ENCODE data around the gene ZSCAN2.

ZSCAN2 gene

DNA sequence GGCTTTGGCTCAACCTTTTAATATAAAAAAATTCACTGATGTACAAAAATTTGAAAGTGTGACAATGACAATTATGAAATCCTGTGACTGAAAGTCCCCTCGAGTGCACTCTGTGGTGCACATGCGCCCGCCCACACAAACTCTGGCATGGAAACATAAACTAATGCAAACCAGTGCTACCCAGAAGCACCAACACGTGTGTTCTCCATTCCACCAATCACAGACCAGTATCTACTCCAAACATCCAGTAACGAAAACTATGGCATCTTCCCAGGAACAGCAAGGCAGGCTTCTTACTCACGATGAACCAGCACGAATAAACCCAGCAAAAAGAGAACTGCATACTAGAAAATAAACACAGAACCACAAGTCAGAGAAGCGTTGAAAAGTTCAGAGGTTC lies 68.9 kb downstream of the ZSCAN2 start:
- peak in 2 of 3 donors; percentile 44 to 54 for DNase-seq (ENCODE audit: low read depth in 3 of 3)

DNA sequence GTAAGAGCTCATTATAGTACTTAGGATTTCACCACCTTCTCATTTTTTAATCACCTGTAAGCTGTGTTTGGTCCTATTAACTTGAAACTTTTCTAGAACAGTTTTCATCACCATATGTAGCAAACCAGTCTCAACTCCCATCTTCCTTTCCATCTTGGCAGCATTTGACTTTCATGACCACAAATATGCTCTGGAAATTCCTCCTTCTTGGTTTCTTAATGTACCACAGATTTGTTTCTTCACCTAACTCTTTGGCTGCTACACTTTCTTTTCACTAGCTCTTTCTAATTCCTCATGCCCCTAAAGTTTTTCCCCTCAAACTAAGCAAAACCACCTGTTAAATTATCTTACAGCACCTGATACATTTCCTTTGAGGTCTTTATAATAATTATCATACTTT lies 70.4 kb downstream of the ZSCAN2 start:
- no peak for DNase-seq (ENCODE audit: low read depth in 3 of 3)

Data from stimulated activated CD4-positive, alpha-beta T cell treated with anti-CD3 and anti-CD28 coated beads, TNF-alpha, amount 100 ng/mL, for 48 hours (primary cell).